H9 (cell line): ENCODE results near the gene SP140. TPM values are rescaled to one million over a fixed set of nuclear protein-coding genes. Genes with fewer than 3 reads are reported as not detected.

Source experiments
- DNase-seq: peaks from one replicate; pipeline ENCODE4 v3.0.0-alpha.2; 2017
- H2AFZ ChIP-seq: one replicate; pipeline ENCODE4 v1.6.1; 2013; ENCODE audit warnings: mild to moderate bottlenecking, low read length, control low read depth, moderate library complexity
- H2AK5ac ChIP-seq: 2 replicates; pipeline ENCODE4 v1.6.1; 2013; ENCODE audit warnings: low read length, control low read depth, mixed read lengths; ENCODE audit not compliant: insufficient read length
- H2BK120ac ChIP-seq: one replicate; pipeline ENCODE4 v1.6.1; 2013; ENCODE audit warnings: low read depth, mild to moderate bottlenecking, low read length, control low read depth, inconsistent platforms; ENCODE audit not compliant: poor library complexity, severe bottlenecking
- H2BK12ac ChIP-seq: 2 replicates; pipeline ENCODE4 v1.6.1; 2013; ENCODE audit warnings: low read length, control low read depth, mixed read lengths, low read depth; ENCODE audit not compliant: insufficient read length
- H2BK15ac ChIP-seq: 2 replicates; pipeline ENCODE4 v1.6.1; 2013; ENCODE audit warnings: low read depth, low read length, control low read depth
- H2BK20ac ChIP-seq: one replicate; pipeline ENCODE4 v1.6.1; 2013; ENCODE audit warnings: low read depth, mild to moderate bottlenecking, low read length, control low read depth, inconsistent platforms; ENCODE audit not compliant: poor library complexity, severe bottlenecking
- H2BK5ac ChIP-seq: 2 replicates; pipeline ENCODE4 v1.6.1; 2013; ENCODE audit warnings: low read length, control low read depth, mixed read lengths; ENCODE audit not compliant: insufficient read length
- H3K14ac ChIP-seq: 2 replicates; pipeline ENCODE4 v1.6.1; 2013; ENCODE audit warnings: low read length, control low read depth; ENCODE audit not compliant: insufficient read depth
- H3K18ac ChIP-seq: 2 replicates; pipeline ENCODE4 v1.6.1; 2013; ENCODE audit warnings: low read depth, mild to moderate bottlenecking, mixed read lengths, low read length, control low read depth; ENCODE audit not compliant: insufficient read length
- H3K23ac ChIP-seq: 2 replicates; pipeline ENCODE4 v1.6.1; 2013; ENCODE audit warnings: low read length, control low read depth, mixed read lengths, low read depth; ENCODE audit not compliant: insufficient read length
- H3K23me2 ChIP-seq: 2 replicates; pipeline ENCODE4 v1.6.1; 2013; ENCODE audit warnings: low read depth, mild to moderate bottlenecking, mixed read lengths, low read length, control low read depth; ENCODE audit not compliant: insufficient read length, poor library complexity, severe bottlenecking
- H3K27ac ChIP-seq: 2 replicates; pipeline ENCODE4 v1.5.1; 2013; ENCODE audit warnings: low read length, control low read depth, mixed read lengths, low read depth; ENCODE audit not compliant: insufficient read length
- H3K27me3 ChIP-seq: 2 replicates; pipeline ENCODE4 v1.6.1; 2013; ENCODE audit warnings: low read length, control low read depth, inconsistent platforms; ENCODE audit not compliant: insufficient read depth
- H3K4ac ChIP-seq: 2 replicates; pipeline ENCODE4 v1.6.1; 2013; ENCODE audit warnings: low read depth, mild to moderate bottlenecking, control low read depth, inconsistent platforms, low read length, moderate library complexity
- H3K4me1 ChIP-seq: 2 replicates; pipeline ENCODE4 v1.6.1; 2013; ENCODE audit warnings: low read length, control low read depth, inconsistent platforms; ENCODE audit not compliant: insufficient read depth
- H3K4me2 ChIP-seq: 2 replicates; pipeline ENCODE4 v1.6.1; 2013; ENCODE audit warnings: low read length, control low read depth, mixed read lengths; ENCODE audit not compliant: insufficient read length, insufficient read depth
- H3K56ac ChIP-seq: 2 replicates; pipeline ENCODE4 v1.6.1; 2013; ENCODE audit warnings: low read depth, mild to moderate bottlenecking, mixed read lengths, low read length, control low read depth; ENCODE audit not compliant: insufficient read length
- H3K79me1 ChIP-seq: 2 replicates; pipeline ENCODE4 v1.6.1; 2013; ENCODE audit warnings: low read depth, mild to moderate bottlenecking, moderate library complexity, low read length, control low read depth, inconsistent platforms; ENCODE audit not compliant: insufficient read depth, poor library complexity, severe bottlenecking
- H3K79me2 ChIP-seq: 2 replicates; pipeline ENCODE4 v1.6.1; 2013; ENCODE audit warnings: low read length, control low read depth, inconsistent platforms; ENCODE audit not compliant: insufficient read depth
- H3K9ac ChIP-seq: 2 replicates; pipeline ENCODE4 v1.6.1; 2013; ENCODE audit warnings: low read length, control low read depth, mixed read lengths; ENCODE audit not compliant: insufficient read length; ENCODE audit errors: extremely low read depth
- H3K9me3 ChIP-seq: one replicate; pipeline ENCODE4 v1.6.1; 2013; ENCODE audit warnings: low read depth, low read length, inconsistent platforms; ENCODE audit not compliant: control insufficient read depth
- H3T11ph ChIP-seq: one replicate; pipeline ENCODE4 v1.6.1; 2013; ENCODE audit warnings: mild to moderate bottlenecking, low read length, control low read depth, inconsistent platforms
- H4K20me1 ChIP-seq: one replicate; pipeline ENCODE4 v1.6.1; 2013; ENCODE audit not compliant: control insufficient read depth, insufficient read length, insufficient read depth
- H4K5ac ChIP-seq: 2 replicates; pipeline ENCODE4 v1.6.1; 2013; ENCODE audit warnings: low read depth, mild to moderate bottlenecking, mixed read lengths, low read length, control low read depth; ENCODE audit not compliant: insufficient read length
- H4K8ac ChIP-seq: replicated peaks from 2 replicates; pipeline ENCODE4 v1.6.1; 2013; ENCODE audit warnings: low read length, control low read depth, mixed read lengths, low read depth; ENCODE audit not compliant: insufficient read length
- H4K91ac ChIP-seq: 2 replicates; pipeline ENCODE4 v1.6.1; 2013; ENCODE audit warnings: low read depth, mild to moderate bottlenecking, moderate library complexity, mixed read lengths, low read length, control low read depth; ENCODE audit not compliant: insufficient read length
- H3K27ac Mint-ChIP-seq, 3 experiments: 2 replicates in 2 of 3; 3 replicates in 1 of 3; pipeline ENCODE4 v1.8.0; 2020 to 2021; ENCODE audit warnings: mixed read lengths in 3 of 3, mild to moderate bottlenecking in 1 of 3, moderate library complexity in 1 of 3
- H3K27me3 Mint-ChIP-seq: 2 replicates; pipeline ENCODE4 v1.8.0; 2021; ENCODE audit warnings: low read depth, mild to moderate bottlenecking, moderate library complexity, mixed read lengths
- H3K36me3 Mint-ChIP-seq, 3 experiments: 2 replicates in 2 of 3; 3 replicates in 1 of 3; pipeline ENCODE4 v1.8.0; 2020 to 2021; ENCODE audit warnings: low read depth in 3 of 3, mixed read lengths in 3 of 3; ENCODE audit not compliant: insufficient read depth in 1 of 3
- H3K4me1 Mint-ChIP-seq, 2 experiments: 2 replicates each; pipeline ENCODE4 v1.8.0; 2020; ENCODE audit warnings: mixed read lengths in 2 of 2
- H3K4me3 Mint-ChIP-seq, 2 experiments: 2 replicates in 1 of 2; 3 replicates in 1 of 2; pipeline ENCODE4 v1.8.0; 2020 to 2021; ENCODE audit warnings: mild to moderate bottlenecking in 2 of 2, mixed read lengths in 2 of 2, moderate library complexity in 1 of 2
- H3K9me3 Mint-ChIP-seq, 2 experiments: 2 replicates in 1 of 2; 3 replicates in 1 of 2; pipeline ENCODE4 v1.8.0; 2020; ENCODE audit warnings: mild to moderate bottlenecking in 2 of 2, mixed read lengths in 2 of 2, moderate library complexity in 1 of 2
- CTCF ChIP-seq: fragments of 200-600 bp; sonication (generic); conservative IDR thresholded peaks from 3 replicates; pipeline ENCODE4 v1.8.0; 2021; ENCODE audit warnings: antibody characterized with exemption, mild to moderate bottlenecking
- WGBS: extraction: QIAGEN DNeasy Blood & Tissue Kit; methylation state at CpG from one replicate; pipeline ENCODE4 v1.1.7; 2013; ENCODE audit warnings: missing lambda C conversion rate, low lambda C conversion rate, mixed read lengths; ENCODE audit not compliant: insufficient read length; ENCODE audit errors: extremely low coverage; 5-methylcytosine and 5-hydroxymethylcytosine counted together
- total RNA-seq: library from RNA; stranded (reverse); gene quantifications from 2 replicates; pipeline ENCODE4 v1.2.1, GENCODE V29; 2021

SP140 gene
- total RNA-seq, 1 experiment from 2014 or later: 0.31 TPM

- H2AFZ ChIP-seq: no peak overlapping the region
- no peak overlapping the region for H3K4me2 ChIP-seq
- no peak overlapping the region for H2BK20ac ChIP-seq
- TF ChIP-seq CTCF: no peak
- no peak overlapping the region for H4K8ac ChIP-seq
- peaks cover 20% of the 10 kb centered on the region in 2 experiments for H3K4me1 Mint-ChIP-seq
- H2BK5ac ChIP-seq: no peak overlapping the region
- no peaks in the 10 kb centered on the region for H3K79me2 ChIP-seq
- H3K9ac ChIP-seq: no peak overlapping the region
- no peak overlapping the region; a peak in 1 of 7 replicates for H3K27ac Mint-ChIP-seq
- no peaks in the 10 kb centered on the region for H3K23me2 ChIP-seq
- H3K56ac ChIP-seq: no peak overlapping the region
- H3K14ac ChIP-seq: no peak overlapping the region
- no CpG with 5 or more reads among the region's 7 CpGs for WGBS
- no peaks in the 10 kb centered on the region for H3K79me1 ChIP-seq
- no peak overlapping the region for H2BK12ac ChIP-seq
- peaks cover 0 to 14% (median 9%) of the 10 kb centered on the region in 3 experiments; a peak in 5 of 7 replicates for H3K36me3 Mint-ChIP-seq
- DNase-seq: no peak
- no peak overlapping the region for H3K27ac ChIP-seq
- H3T11ph ChIP-seq: no peak overlapping the region
- H3K4me1 ChIP-seq: peaks cover 4% of the 10 kb centered on the region
- no peak overlapping the region for H2BK15ac ChIP-seq
- no peak overlapping the region for H2AK5ac ChIP-seq
- H4K5ac ChIP-seq: no peak overlapping the region
- H4K91ac ChIP-seq: no peak overlapping the region
- H3K4me3 Mint-ChIP-seq: no peak overlapping the region
- peaks cover 3 to 4% of the 10 kb centered on the region in 2 experiments; a peak in 2 of 5 replicates for H3K9me3 Mint-ChIP-seq
- no peak overlapping the region for H3K23ac ChIP-seq
- H3K4ac ChIP-seq: no peak overlapping the region
- H2BK120ac ChIP-seq: no peak overlapping the region
- H3K9me3 ChIP-seq: no peaks in the 10 kb centered on the region
- H3K27me3 Mint-ChIP-seq: peaks cover 12% of the 10 kb centered on the region
- no peaks in the 10 kb centered on the region for H4K20me1 ChIP-seq
- no peaks in the 10 kb centered on the region for H3K27me3 ChIP-seq
- no peak overlapping the region for H3K18ac ChIP-seq
Measured at GRCh38 chr2:230179907-230180306, 45.6 kb upstream of the SP140 start.
